GM12864 (cell line): Measurements from ENCODE around the gene WBP2.

Source experiments
- DNase-seq: peaks from one replicate; pipeline ENCODE4 v3.0.0-alpha.2; 2011; ENCODE audit warnings: low read depth
- H3K4me3 ChIP-seq: 2 replicates; pipeline ENCODE4 v1.5.1; 2011; ENCODE audit warnings: mild to moderate bottlenecking, low read depth, low read length, control low read depth
- TF ChIP-seq, protein P1 (sequence below): IDR thresholded peaks from 2 replicates; pipeline ENCODE4 v1.5.1; 2011; ENCODE audit warnings: low read depth, mild to moderate bottlenecking, moderate library complexity, low read length, control low read depth, inconsistent platforms; ENCODE audit errors: missing control alignments

Gene WBP2

DNA sequence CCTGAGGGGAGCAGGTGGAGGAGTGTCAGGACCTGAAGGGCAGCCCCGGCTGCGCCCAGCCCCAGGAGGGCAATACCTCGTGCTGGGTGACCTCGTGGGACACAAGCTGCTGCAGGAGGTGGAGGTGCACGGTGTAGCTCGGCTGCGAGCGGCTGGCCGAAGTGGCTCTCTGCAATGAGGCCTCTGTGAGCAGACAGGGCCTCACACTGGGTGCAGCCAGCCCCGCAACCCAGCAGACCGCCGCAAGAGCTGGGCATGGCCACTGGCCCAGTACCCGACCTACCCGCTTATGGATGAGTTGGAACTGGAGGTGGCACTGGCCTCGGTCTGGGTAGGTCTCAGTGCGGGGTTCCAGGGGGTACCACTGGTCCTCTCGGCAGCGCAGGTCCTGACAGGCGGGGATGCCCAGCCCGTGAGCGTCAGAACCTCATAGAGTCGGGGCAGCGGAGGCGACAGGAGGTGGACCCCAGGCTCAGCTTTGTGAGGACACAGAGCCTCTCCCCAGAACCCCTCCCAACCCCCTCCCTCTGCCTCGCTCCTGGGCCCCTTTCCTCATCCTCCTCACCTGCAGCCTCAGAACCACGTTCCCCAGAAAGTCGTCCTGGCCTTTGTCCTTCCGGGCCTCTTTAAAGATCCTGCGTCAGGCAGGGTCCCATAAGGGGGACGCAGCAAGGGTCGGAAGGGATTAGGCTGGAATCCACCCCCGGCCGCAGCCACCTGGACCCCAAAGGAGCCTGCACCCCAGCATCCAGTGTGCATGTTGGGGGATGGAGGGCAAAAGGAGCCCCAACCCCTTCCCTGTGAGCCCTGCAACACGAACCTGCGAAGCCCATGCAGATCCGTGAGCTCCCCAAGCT, 15.0 kb downstream of the WBP2 start:
- no peak overlapping the region for H3K4me3 ChIP-seq
- DNase-seq, result no peak
- TF ChIP-seq, protein P1, sequence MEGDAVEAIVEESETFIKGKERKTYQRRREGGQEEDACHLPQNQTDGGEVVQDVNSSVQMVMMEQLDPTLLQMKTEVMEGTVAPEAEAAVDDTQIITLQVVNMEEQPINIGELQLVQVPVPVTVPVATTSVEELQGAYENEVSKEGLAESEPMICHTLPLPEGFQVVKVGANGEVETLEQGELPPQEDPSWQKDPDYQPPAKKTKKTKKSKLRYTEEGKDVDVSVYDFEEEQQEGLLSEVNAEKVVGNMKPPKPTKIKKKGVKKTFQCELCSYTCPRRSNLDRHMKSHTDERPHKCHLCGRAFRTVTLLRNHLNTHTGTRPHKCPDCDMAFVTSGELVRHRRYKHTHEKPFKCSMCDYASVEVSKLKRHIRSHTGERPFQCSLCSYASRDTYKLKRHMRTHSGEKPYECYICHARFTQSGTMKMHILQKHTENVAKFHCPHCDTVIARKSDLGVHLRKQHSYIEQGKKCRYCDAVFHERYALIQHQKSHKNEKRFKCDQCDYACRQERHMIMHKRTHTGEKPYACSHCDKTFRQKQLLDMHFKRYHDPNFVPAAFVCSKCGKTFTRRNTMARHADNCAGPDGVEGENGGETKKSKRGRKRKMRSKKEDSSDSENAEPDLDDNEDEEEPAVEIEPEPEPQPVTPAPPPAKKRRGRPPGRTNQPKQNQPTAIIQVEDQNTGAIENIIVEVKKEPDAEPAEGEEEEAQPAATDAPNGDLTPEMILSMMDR, result no peak

DNA sequence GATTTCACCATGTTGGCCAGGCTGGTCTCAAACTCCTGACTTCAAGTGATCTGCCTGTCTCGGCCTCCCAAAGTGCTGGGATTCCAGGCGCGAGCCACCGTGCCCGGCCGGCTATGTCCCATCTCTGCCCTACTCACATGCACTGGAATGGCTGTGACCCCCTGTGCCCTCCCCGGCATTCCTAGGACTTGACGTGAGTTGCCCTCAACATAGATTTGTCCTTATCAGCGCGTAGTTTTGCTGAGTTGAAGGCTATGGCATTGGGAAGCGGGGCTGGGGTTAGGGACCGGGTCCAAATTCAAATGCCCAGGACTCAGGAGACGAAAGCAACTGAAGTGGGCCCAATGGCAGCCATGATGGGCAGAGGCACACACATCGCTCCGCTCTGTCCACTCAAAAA, 16.7 kb downstream of the WBP2 start:
- TF ChIP-seq, protein P1, result no peak
- no peak for DNase-seq
- H3K4me3 ChIP-seq, result no peak overlapping the region

DNA sequence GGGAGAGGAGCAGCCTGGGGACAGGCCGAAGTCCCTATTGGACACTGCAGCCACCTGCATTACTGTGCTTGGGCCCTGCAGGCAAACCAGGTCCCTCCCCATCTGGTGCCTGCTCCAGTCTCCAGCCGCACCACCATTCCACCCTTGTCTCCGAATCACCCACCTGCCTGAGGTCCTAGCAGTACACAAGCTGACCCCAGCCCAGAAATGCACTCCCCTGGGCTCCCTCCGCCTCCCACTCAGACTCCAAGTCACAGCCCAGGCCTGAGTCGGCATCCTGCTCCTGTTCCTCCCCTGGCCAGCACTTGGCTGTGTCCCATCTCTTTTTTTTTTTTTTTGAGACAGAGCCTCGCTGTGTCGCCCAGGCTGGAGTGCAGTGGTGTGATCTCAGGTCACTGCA, 17.2 kb downstream of the WBP2 start:
- no peak for DNase-seq
- TF ChIP-seq, protein P1, result no peak
- H3K4me3 ChIP-seq, result no peak overlapping the region

DNA sequence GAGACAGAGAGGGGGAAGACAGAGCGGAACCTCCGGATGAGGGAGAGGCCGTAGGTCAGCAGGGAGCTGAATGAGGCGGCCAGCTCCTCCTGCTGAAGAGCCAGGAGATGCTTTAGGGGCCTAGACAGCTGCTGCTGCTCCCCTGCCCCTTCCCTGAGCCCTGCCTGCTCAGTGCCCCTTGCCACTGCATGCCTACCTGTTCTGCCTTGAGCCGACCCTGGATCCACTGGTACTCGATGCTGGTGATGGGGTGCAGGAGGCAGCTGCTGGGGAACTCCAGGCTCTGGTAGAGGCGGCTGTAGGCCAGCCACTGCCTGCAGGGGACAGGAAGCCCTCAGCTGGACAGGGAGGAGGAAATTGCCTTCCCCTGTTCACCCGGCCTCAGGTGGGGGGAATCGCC, 18.5 kb downstream of the WBP2 start:
- DNase-seq, result no peak
- TF ChIP-seq, protein P1, result no peak
- no peak overlapping the region for H3K4me3 ChIP-seq

DNA sequence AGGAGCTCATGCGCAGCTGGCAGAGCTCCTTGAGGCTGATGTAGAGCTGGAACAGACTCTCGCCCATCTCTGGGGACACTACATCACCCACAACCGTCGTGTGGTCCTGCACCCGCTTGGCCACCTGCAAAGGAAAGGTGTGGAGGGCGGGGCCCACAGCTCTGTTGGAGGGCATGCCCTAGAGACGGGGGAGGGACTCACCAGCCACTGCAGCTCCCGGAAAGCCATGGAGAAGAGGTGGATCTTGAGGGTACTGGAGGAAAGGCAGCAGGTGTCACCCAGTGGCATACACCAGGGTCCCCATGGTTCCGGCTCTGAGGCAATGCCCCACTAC, 19.5 kb downstream of the WBP2 start:
- no peak for DNase-seq
- H3K4me3 ChIP-seq, result no peak overlapping the region
- TF ChIP-seq, protein P1, result no peak

DNA sequence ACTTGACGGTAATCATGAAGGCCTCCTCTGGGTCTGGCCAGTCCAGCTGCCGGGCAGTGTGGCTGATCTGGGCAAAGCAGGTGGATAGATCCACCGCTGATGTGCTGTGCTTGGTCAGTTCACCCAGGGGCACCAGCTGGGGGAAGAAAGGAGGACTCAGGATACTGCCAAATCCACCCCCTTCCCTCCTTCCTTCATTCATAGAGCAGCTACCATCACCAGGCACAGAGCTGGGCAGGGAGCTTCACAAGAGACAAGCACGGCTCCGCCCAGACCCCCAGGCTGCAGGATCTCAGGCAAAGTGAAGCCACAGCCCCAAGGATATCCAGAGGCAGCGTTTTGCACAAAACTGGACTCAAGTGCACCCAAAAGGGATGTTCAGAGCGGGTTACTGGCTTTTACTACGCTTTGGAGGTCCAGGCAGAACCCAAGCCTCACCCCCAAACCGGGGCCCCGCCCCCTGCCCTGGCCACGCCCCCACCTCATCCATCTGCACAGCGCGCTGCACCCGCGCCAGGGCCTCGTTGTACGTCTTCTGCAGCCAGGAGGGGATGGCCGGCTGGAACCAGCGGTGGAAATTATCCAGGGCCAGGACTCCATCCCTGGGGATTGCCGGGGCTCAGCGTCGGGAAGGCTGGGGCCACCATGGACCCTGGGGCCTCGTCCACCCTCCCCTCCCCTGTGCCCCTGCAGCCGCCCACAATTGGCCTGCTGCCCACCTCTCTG, 20.0 kb downstream of the WBP2 start:
- no peak for DNase-seq
- no peak overlapping the region for H3K4me3 ChIP-seq
- TF ChIP-seq, protein P1, result no peak
